Activated naive CD8-positive, alpha-beta T cell treated with anti-CD3 and anti-CD28 coated beads, Interleukin-2, amount 10 ng/mL, durations not matched to agents 7 days and 5 days (primary cell): ENCODE results near the gene LARGE1. TPM values are rescaled to one million over a fixed set of nuclear protein-coding genes. Genes with fewer than 3 reads are reported as not detected.

Source experiments
- ATAC-seq: fragments of 150-1000 bp; cut with Tn5 transposase; one replicate; pipeline ENCODE4 v1.10.0; 2021; ENCODE audit warnings: low read depth, moderate library complexity
- POLR2A ChIA-PET: fragments of 350-600 bp; sonication (Branson Sonifier 250); formaldehyde crosslinking; loops from one replicate; lab custom pipeline; 2021; ENCODE audit warnings: antibody characterized with exemption; lab: Charles Lee
- DNase-seq: peaks from one replicate; pipeline ENCODE4 v3.0.0; 2021
- H3K27ac Mint-ChIP-seq: one replicate; pipeline ENCODE4 v1.8.0; 2022; ENCODE audit warnings: mild to moderate bottlenecking, mixed read lengths
- H3K27me3 Mint-ChIP-seq: one replicate; pipeline ENCODE4 v1.8.0; 2022; ENCODE audit warnings: mild to moderate bottlenecking, moderate library complexity, mixed read lengths
- H3K36me3 Mint-ChIP-seq: one replicate; pipeline ENCODE4 v1.8.0; 2021; ENCODE audit warnings: mild to moderate bottlenecking, mixed read lengths
- H3K4me1 Mint-ChIP-seq: one replicate; pipeline ENCODE4 v1.8.0; 2021; ENCODE audit warnings: mixed read lengths
- H3K4me3 Mint-ChIP-seq: one replicate; pipeline ENCODE4 v1.8.0; 2022; ENCODE audit warnings: mild to moderate bottlenecking, moderate library complexity, mixed read lengths
- H3K9me3 Mint-ChIP-seq: one replicate; pipeline ENCODE4 v1.8.0; 2021; ENCODE audit warnings: mixed read lengths
- total RNA-seq, 2 experiments: library from RNA; stranded (reverse); gene quantifications; one replicate each; pipeline ENCODE4 v1.2.3, GENCODE V29; 2021

LARGE1 gene
- total RNA-seq, 2 experiments from 2014 or later, result 0.68 to 0.75 TPM

DNA sequence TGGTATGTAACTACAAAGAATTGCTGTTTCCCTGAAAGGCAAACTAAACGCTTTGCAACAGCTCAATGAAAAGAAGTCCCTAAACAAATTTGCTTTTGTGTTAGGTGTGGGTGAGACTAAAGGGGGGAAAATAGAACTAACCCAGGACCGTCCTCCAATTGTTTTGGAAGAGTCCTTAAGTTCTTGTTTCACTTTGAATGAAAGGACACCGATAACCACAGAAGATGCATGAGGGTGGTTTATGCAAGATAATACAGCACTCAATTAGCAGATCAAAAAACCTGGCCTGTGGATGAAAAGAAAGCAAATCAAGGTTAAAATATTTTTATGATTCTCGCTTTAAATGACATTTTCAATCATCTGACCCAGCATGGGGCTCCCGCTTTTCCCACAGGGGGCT lies 557.6 kb downstream of the LARGE1 start:
- Mint-ChIP-seq H3K27ac (no peak overlapping the region), H3K4me3 (no peak overlapping the region), H3K27me3 (no peaks in the 10 kb centered on the region), H3K36me3 (no peaks in the 10 kb centered on the region), H3K9me3 (peaks cover 3% of the 10 kb centered on the region), H3K4me1 (no peaks in the 10 kb centered on the region)
- POLR2A ChIA-PET, result no interaction called here
- no peak for ATAC-seq
- DNase-seq, result no peak

DNA sequence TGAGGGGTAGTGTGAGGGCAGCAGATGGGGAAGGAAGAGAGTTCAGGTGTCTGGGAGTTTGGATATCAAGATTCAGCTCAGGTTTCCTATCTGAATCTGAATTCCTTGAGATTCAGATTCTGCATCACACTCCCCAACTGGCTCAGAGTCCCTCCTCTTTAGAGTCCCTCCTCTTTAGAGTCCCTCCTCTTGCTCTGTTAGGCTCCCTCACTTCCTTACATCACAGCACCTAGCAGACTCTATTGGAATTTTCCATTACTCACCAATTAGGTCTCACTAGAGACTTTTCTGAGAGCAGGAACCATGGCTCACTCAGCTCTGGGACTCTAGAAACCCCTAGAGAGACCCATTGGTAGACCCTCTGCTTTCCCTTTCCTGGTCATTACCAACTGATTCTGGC lies 558.7 kb downstream of the LARGE1 start:
- Mint-ChIP-seq H3K36me3 (no peaks in the 10 kb centered on the region), H3K9me3 (peaks cover 3% of the 10 kb centered on the region), H3K27me3 (no peaks in the 10 kb centered on the region), H3K4me3 (no peak overlapping the region), H3K4me1 (no peaks in the 10 kb centered on the region), H3K27ac (no peak overlapping the region)
- DNase-seq (no peak), ATAC-seq (no peak)
- POLR2A ChIA-PET, result no interaction called here

- no peak overlapping the region for H3K27ac Mint-ChIP-seq
Measured at GRCh38 chr22:33357981-33358399, 562.3 kb downstream of the LARGE1 start.

DNA sequence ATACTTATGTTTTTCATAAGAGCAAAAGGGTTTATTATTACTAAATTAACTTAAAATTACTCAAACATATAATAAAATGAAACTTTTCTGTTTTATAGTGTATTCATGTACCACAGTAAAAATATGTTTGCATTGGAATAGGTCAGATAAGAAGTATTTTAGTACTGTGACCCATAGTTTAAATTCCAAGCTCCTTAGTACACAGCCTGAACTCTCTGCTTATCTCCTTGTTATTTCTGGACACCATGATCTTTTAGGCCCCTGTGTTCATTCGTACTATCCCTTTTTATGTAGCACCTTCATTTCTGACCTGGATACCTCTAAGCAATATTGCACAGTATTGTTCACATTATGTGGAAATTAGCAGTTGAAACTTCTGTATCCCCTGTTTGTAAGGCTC lies 565.3 kb downstream of the LARGE1 start:
- Mint-ChIP-seq H3K9me3 (peaks cover 8% of the 10 kb centered on the region), H3K4me1 (no peaks in the 10 kb centered on the region), H3K27ac (no peak overlapping the region), H3K27me3 (no peaks in the 10 kb centered on the region), H3K36me3 (no peaks in the 10 kb centered on the region), H3K4me3 (no peak overlapping the region)
- POLR2A ChIA-PET, result no interaction called here
- ATAC-seq, result no peak
- DNase-seq, result no peak

More at GRCh38 chr22:33357981-33358399, 562.3 kb downstream of the LARGE1 start:
- Mint-ChIP-seq H3K9me3 (peaks cover 6% of the 10 kb centered on the region), H3K4me1 (no peaks in the 10 kb centered on the region), H3K27me3 (no peaks in the 10 kb centered on the region), H3K4me3 (no peak overlapping the region), H3K36me3 (no peaks in the 10 kb centered on the region)
- ATAC-seq (no peak), DNase-seq (no peak)
- POLR2A ChIA-PET, result no interaction called here

GRCh38 chr22:33353502-33353901 lies 566.8 kb downstream of the LARGE1 start:
- H3K27ac Mint-ChIP-seq, result no peak overlapping the region
- POLR2A ChIA-PET, result no interaction called here
- no peak overlapping the region for H3K4me3 Mint-ChIP-seq
- no peak for ATAC-seq
- no peak for DNase-seq
- peaks cover 7% of the 10 kb centered on the region for H3K9me3 Mint-ChIP-seq
- no peaks in the 10 kb centered on the region for H3K4me1 Mint-ChIP-seq
- no peaks in the 10 kb centered on the region for H3K27me3 Mint-ChIP-seq
- H3K36me3 Mint-ChIP-seq, result no peaks in the 10 kb centered on the region

GRCh38 chr22:33352768-33353167 lies 567.5 kb downstream of the LARGE1 start:
- Mint-ChIP-seq H3K9me3 (peaks cover 5% of the 10 kb centered on the region), H3K4me3 (no peak overlapping the region), H3K27me3 (no peaks in the 10 kb centered on the region), H3K4me1 (no peaks in the 10 kb centered on the region), H3K36me3 (no peaks in the 10 kb centered on the region), H3K27ac (no peak overlapping the region)
- ATAC-seq (no peak), DNase-seq (no peak)
- POLR2A ChIA-PET, result no interaction called here

- H3K9me3 Mint-ChIP-seq, result peaks cover 5% of the 10 kb centered on the region
- DNase-seq, result no peak
- no peak for ATAC-seq
- H3K4me1 Mint-ChIP-seq, result no peaks in the 10 kb centered on the region
- H3K27me3 Mint-ChIP-seq, result no peaks in the 10 kb centered on the region
- no peak overlapping the region for H3K4me3 Mint-ChIP-seq
- POLR2A ChIA-PET, result no interaction called here
- no peaks in the 10 kb centered on the region for H3K36me3 Mint-ChIP-seq
- no peak overlapping the region for H3K27ac Mint-ChIP-seq
Measured at GRCh38 chr22:33350961-33351360, 569.3 kb downstream of the LARGE1 start.

GRCh38 chr22:33350491-33350890 lies 569.8 kb downstream of the LARGE1 start:
- DNase-seq (no peak), ATAC-seq (no peak)
- Mint-ChIP-seq H3K27me3 (no peaks in the 10 kb centered on the region), H3K9me3 (peaks cover 4% of the 10 kb centered on the region), H3K36me3 (no peaks in the 10 kb centered on the region), H3K27ac (no peak overlapping the region), H3K4me3 (no peak overlapping the region), H3K4me1 (no peaks in the 10 kb centered on the region)
- POLR2A ChIA-PET, result no interaction called here

DNA sequence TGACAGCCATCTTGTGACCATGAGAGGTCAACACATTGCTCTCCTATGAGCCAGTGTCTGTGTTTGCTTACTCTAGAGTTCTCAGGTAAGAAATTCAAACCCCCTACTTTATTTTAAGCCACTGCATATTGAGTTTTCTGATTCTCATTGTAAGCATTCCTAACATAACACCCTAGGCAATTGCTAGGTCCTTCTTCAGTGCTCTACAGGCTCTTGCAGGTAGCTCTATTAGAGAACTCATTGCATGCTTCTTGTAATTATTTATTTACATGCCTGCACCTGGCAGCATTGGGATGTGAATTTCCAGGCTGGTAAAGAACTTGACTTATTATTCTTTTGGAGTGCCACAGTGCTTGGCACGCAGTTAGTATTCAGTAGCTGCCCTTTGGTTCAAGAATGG lies 573.3 kb downstream of the LARGE1 start:
- no peaks in the 10 kb centered on the region for H3K27me3 Mint-ChIP-seq
- H3K4me1 Mint-ChIP-seq, result no peaks in the 10 kb centered on the region
- H3K9me3 Mint-ChIP-seq, result peaks cover 3% of the 10 kb centered on the region
- no peaks in the 10 kb centered on the region for H3K36me3 Mint-ChIP-seq
- no peak for ATAC-seq
- no peak for DNase-seq
- H3K27ac Mint-ChIP-seq, result no peak overlapping the region
- POLR2A ChIA-PET, result no interaction called here
- no peak overlapping the region for H3K4me3 Mint-ChIP-seq

GRCh38 chr22:33341611-33342010 lies 578.7 kb downstream of the LARGE1 start:
- DNase-seq (no peak), ATAC-seq (no peak)
- Mint-ChIP-seq H3K36me3 (no peaks in the 10 kb centered on the region), H3K4me1 (no peaks in the 10 kb centered on the region), H3K27me3 (no peaks in the 10 kb centered on the region), H3K9me3 (peaks cover 2% of the 10 kb centered on the region), H3K4me3 (no peak overlapping the region), H3K27ac (no peak overlapping the region)
- POLR2A ChIA-PET, result no interaction called here

GRCh38 chr22:33337524-33337923 lies 582.8 kb downstream of the LARGE1 start:
- POLR2A ChIA-PET, result no interaction called here

DNA sequence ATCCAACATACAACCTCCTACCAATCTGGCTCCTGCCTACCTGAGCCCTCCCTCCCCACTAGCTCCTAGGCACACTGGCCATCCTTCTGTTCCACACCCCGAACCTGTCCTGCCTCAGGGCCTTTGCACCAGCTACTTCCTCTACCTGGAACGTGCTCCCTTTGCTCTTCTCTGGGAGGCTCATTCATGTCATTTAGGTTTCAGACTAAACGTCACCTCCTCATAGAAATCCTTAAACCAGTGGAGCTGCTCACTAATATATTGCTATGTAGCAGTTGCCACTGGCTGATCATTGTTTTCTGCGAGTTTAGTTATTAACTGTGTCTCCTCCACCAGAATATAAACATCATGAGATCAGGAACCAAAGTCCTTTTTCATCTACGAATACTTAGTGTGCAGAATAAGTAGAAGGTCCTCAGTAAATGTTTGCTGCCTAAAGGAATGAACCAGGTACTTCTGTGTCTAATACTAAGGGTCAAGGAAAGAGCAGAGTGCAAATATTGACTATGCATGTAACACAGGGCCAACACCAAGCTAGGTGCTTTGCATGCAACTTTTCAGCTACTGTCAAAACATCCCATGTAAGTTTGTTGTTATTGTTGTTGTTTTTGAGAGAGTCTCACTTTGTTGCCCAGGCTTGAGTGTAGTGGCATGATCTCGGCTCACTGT lies 584.5 kb downstream of the LARGE1 start:
- DNase-seq, result no peak
- H3K27ac Mint-ChIP-seq, result no peak overlapping the region
- ATAC-seq, result no peak
- H3K27me3 Mint-ChIP-seq, result no peaks in the 10 kb centered on the region
- no peak overlapping the region for H3K4me3 Mint-ChIP-seq
- no peaks in the 10 kb centered on the region for H3K36me3 Mint-ChIP-seq
- H3K9me3 Mint-ChIP-seq, result peaks cover 4% of the 10 kb centered on the region
- no peaks in the 10 kb centered on the region for H3K4me1 Mint-ChIP-seq
- POLR2A ChIA-PET, result no interaction called here

More at GRCh38 chr22:33337524-33337923, 582.8 kb downstream of the LARGE1 start:
- no peaks in the 10 kb centered on the region for H3K27me3 Mint-ChIP-seq
- no peaks in the 10 kb centered on the region for H3K36me3 Mint-ChIP-seq
- no peak overlapping the region for H3K4me3 Mint-ChIP-seq
- no peak overlapping the region for H3K27ac Mint-ChIP-seq
- DNase-seq (no peak), ATAC-seq (no peak)
- no peaks in the 10 kb centered on the region for H3K4me1 Mint-ChIP-seq
- peaks cover 2% of the 10 kb centered on the region for H3K9me3 Mint-ChIP-seq

GRCh38 chr22:33332538-33332937 lies 587.7 kb downstream of the LARGE1 start:
- ATAC-seq, result no peak
- Mint-ChIP-seq H3K27ac (no peak overlapping the region), H3K27me3 (no peaks in the 10 kb centered on the region)

GRCh38 chr22:33331017-33331416 lies 589.3 kb downstream of the LARGE1 start:
- peaks cover 2% of the 10 kb centered on the region for H3K4me1 Mint-ChIP-seq
- POLR2A ChIA-PET, result no interaction called here
- no peak overlapping the region for H3K4me3 Mint-ChIP-seq
- H3K27me3 Mint-ChIP-seq, result no peaks in the 10 kb centered on the region
- ATAC-seq, result no peak
- no peaks in the 10 kb centered on the region for H3K36me3 Mint-ChIP-seq
- no peak for DNase-seq
- no peak overlapping the region for H3K27ac Mint-ChIP-seq
- peaks cover 4% of the 10 kb centered on the region for H3K9me3 Mint-ChIP-seq

More at GRCh38 chr22:33332538-33332937, 587.7 kb downstream of the LARGE1 start:
- POLR2A ChIA-PET, result no interaction called here
- Mint-ChIP-seq H3K36me3 (no peaks in the 10 kb centered on the region), H3K4me3 (no peak overlapping the region), H3K9me3 (peaks cover 4% of the 10 kb centered on the region), H3K4me1 (peaks cover 2% of the 10 kb centered on the region)
- no peak for DNase-seq
